ENCODE data around the gene TULP3.

The TULP3 gene

GRCh38 chr12:2877047-2877952, 13.4 kb upstream of the TULP3 start, which contains the start of the genes FOXM1 and RHNO1:
Gene FOXM1 (minus strand): TSS chr12:2877174. CDS start chr12:2874478, 2,696 bp downstream.
Gene RHNO1 (plus strand): TSS chr12:2877223. CDS start chr12:2885367, 8,144 bp downstream.
- DNase-seq, result peak; percentile 92

GRCh38 chr12:2877953-2878732, 12.5 kb upstream of the TULP3 start:
- peak; percentile 59 for DNase-seq

- DNase-seq, result no peak
These were observed 10.8 kb upstream of the TULP3 start for GRCh38 chr12:2879853-2880252.

- no peak for DNase-seq
These were observed 5.9 kb upstream of the TULP3 start for GRCh38 chr12:2884810-2885209.

- DNase-seq, result no peak
These were observed 3.8 kb upstream of the TULP3 start for GRCh38 chr12:2886768-2887450.

GRCh38 chr12:2890001-2890387, 697 bp upstream of the TULP3 start:
- DNase-seq, result no peak

- peak; percentile 63 for DNase-seq
These were observed 756 bp downstream of the TULP3 start for GRCh38 chr12:2891240-2892053.

GRCh38 chr12:2892246-2892645, 1.6 kb downstream of the TULP3 start:
- DNase-seq, result no peak

- DNase-seq, result no peak
These were observed 2.3 kb downstream of the TULP3 start for GRCh38 chr12:2893007-2893406.

GRCh38 chr12:2895051-2895451, 4.4 kb downstream of the TULP3 start:
- DNase-seq, result no peak

- no peak for DNase-seq
These were observed 4.8 kb downstream of the TULP3 start for GRCh38 chr12:2895511-2895910.

- DNase-seq, result no peak
These were observed 6.7 kb downstream of the TULP3 start for GRCh38 chr12:2897418-2897817.

GRCh38 chr12:2900642-2901041, 10.0 kb downstream of the TULP3 start:
- no peak for DNase-seq

GRCh38 chr12:2902272-2902880, 11.7 kb downstream of the TULP3 start:
- peak; percentile 7 for DNase-seq

GRCh38 chr12:2904260-2904659, 13.6 kb downstream of the TULP3 start:
- DNase-seq, result no peak

- no peak for DNase-seq
These were observed 21.5 kb downstream of the TULP3 start for GRCh38 chr12:2912216-2912575.

- DNase-seq, result no peak
These were observed 28.6 kb downstream of the TULP3 start for GRCh38 chr12:2919249-2919648.

GRCh38 chr12:2922329-2922728, 31.6 kb downstream of the TULP3 start:
- no peak for DNase-seq

GRCh38 chr12:2923057-2923456, 32.4 kb downstream of the TULP3 start:
- DNase-seq, result no peak

GRCh38 chr12:2924019-2924418, 33.3 kb downstream of the TULP3 start:
- no peak for DNase-seq

- no peak for DNase-seq
These were observed 34.8 kb downstream of the TULP3 start for GRCh38 chr12:2925322-2925995.
